Mesenchymal stem cell (in vitro differentiated cells and primary cell): Measurements from ENCODE around the gene THADA.

Experiments
- DNase-seq: peaks from one replicate; pipeline ENCODE4 v3.0.0-alpha.2; 2013
- H2AFZ ChIP-seq: one replicate; pipeline ENCODE4 v1.6.1; 2013; ENCODE audit warnings: low read depth, mild to moderate bottlenecking, control low read depth, inconsistent platforms, low read length, moderate library complexity
- H2AK5ac ChIP-seq: 2 replicates; pipeline ENCODE4 v1.6.1; 2013; ENCODE audit warnings: low read length, moderate library complexity, mild to moderate bottlenecking, inconsistent platforms; ENCODE audit not compliant: severe bottlenecking
- H2BK120ac ChIP-seq: one replicate; pipeline ENCODE4 v1.6.1; 2013; ENCODE audit warnings: low read depth, mild to moderate bottlenecking, inconsistent platforms, low read length, moderate library complexity
- H2BK12ac ChIP-seq, 2 experiments: one replicate each; pipeline ENCODE4 v1.6.1; 2013; ENCODE audit warnings: inconsistent platforms in 2 of 2, low read length in 2 of 2, mild to moderate bottlenecking in 2 of 2, moderate library complexity in 2 of 2, control low read depth in 1 of 2
- H2BK15ac ChIP-seq: one replicate; pipeline ENCODE4 v1.6.1; 2013; ENCODE audit warnings: mild to moderate bottlenecking, low read depth, inconsistent platforms; ENCODE audit not compliant: poor library complexity, severe bottlenecking
- H2BK5ac ChIP-seq: 2 replicates; pipeline ENCODE4 v1.6.1; 2013; ENCODE audit warnings: low read depth, mild to moderate bottlenecking, low read length, control low read depth, inconsistent platforms; ENCODE audit not compliant: poor library complexity, severe bottlenecking
- H3K14ac ChIP-seq, 2 experiments: one replicate each; pipeline ENCODE4 v1.6.1; 2013; ENCODE audit warnings: inconsistent platforms in 2 of 2, low read length in 2 of 2, control low read depth in 1 of 2, mild to moderate bottlenecking in 1 of 2, moderate library complexity in 1 of 2
- H3K18ac ChIP-seq, 2 experiments: one replicate each; pipeline ENCODE4 v1.6.1; 2013; ENCODE audit warnings: inconsistent platforms in 2 of 2, low read length in 2 of 2, control low read depth in 1 of 2, low read depth in 1 of 2, mild to moderate bottlenecking in 1 of 2
- H3K23ac ChIP-seq, 2 experiments: one replicate each; pipeline ENCODE4 v1.6.1; 2013; ENCODE audit warnings: inconsistent platforms in 2 of 2, low read length in 2 of 2, mild to moderate bottlenecking in 2 of 2, moderate library complexity in 2 of 2, control low read depth in 1 of 2
- H3K27ac ChIP-seq: 2 replicates; pipeline ENCODE4 v1.5.1; 2013; ENCODE audit warnings: mild to moderate bottlenecking, moderate library complexity, low read length, control low read depth, inconsistent platforms; ENCODE audit not compliant: poor library complexity, severe bottlenecking
- H3K27me3 ChIP-seq, 2 experiments: 2 replicates each; pipeline versions ENCODE4 v1.6.1 to v1.7.0; 2013; ENCODE audit warnings: low read length in 2 of 2, mild to moderate bottlenecking in 2 of 2, moderate library complexity in 2 of 2, control low read depth in 1 of 2, inconsistent platforms in 1 of 2; ENCODE audit not compliant: control insufficient read depth in 1 of 2, insufficient read depth in 1 of 2
- H3K36me3 ChIP-seq, 2 experiments: 2 replicates each; pipeline versions ENCODE4 v1.6.1 to v1.7.0; 2013; ENCODE audit warnings: low read length in 2 of 2, control low read depth in 1 of 2, inconsistent platforms in 1 of 2, low read depth in 1 of 2, mild to moderate bottlenecking in 1 of 2; ENCODE audit not compliant: insufficient read depth in 2 of 2, control insufficient read depth in 1 of 2
- H3K4ac ChIP-seq, 2 experiments: one replicate each; pipeline ENCODE4 v1.6.1; 2013; ENCODE audit warnings: inconsistent platforms in 2 of 2, low read length in 2 of 2, mild to moderate bottlenecking in 2 of 2, moderate library complexity in 2 of 2, control low read depth in 1 of 2, low read depth in 1 of 2
- H3K4me1 ChIP-seq: 2 replicates; pipeline ENCODE4 v1.6.1; 2013; ENCODE audit warnings: low read depth, low read length, control low read depth; ENCODE audit not compliant: control insufficient read depth, insufficient read depth
- H3K4me2 ChIP-seq: 2 replicates; pipeline ENCODE4 v1.6.1; 2013; ENCODE audit warnings: low read length, mild to moderate bottlenecking, inconsistent platforms; ENCODE audit not compliant: poor library complexity, severe bottlenecking
- H3K4me3 ChIP-seq, 2 experiments: 2 replicates each; pipeline versions ENCODE4 v1.5.1 to v1.7.0; 2013; ENCODE audit warnings: low read length in 2 of 2, mild to moderate bottlenecking in 2 of 2, control low read depth in 1 of 2, low read depth in 1 of 2; ENCODE audit not compliant: insufficient read depth in 1 of 2
- H3K79me1 ChIP-seq: replicated peaks from 2 replicates; pipeline ENCODE4 v1.6.1; 2013; ENCODE audit warnings: mild to moderate bottlenecking, control low read depth, low read length, inconsistent platforms; ENCODE audit not compliant: poor library complexity, severe bottlenecking
- H3K9ac ChIP-seq: 2 replicates; pipeline ENCODE4 v1.7.0; 2013; ENCODE audit warnings: mild to moderate bottlenecking, low read length, moderate library complexity
- H3K9me3 ChIP-seq: 2 replicates; pipeline ENCODE4 v1.7.0; 2013; ENCODE audit warnings: mild to moderate bottlenecking, low read length; ENCODE audit not compliant: control insufficient read depth
- H4K8ac ChIP-seq: one replicate; pipeline ENCODE4 v1.6.1; 2013; ENCODE audit warnings: inconsistent platforms, mild to moderate bottlenecking, low read length, moderate library complexity
- H4K91ac ChIP-seq: one replicate; pipeline ENCODE4 v1.6.1; 2013; ENCODE audit warnings: mild to moderate bottlenecking, low read length, inconsistent platforms
- WGBS: methylation state at CpG from one replicate; pipeline ENCODE4 v1.1.7; 2013; ENCODE audit warnings: mixed read lengths; 5-methylcytosine and 5-hydroxymethylcytosine counted together

THADA gene

DNA sequence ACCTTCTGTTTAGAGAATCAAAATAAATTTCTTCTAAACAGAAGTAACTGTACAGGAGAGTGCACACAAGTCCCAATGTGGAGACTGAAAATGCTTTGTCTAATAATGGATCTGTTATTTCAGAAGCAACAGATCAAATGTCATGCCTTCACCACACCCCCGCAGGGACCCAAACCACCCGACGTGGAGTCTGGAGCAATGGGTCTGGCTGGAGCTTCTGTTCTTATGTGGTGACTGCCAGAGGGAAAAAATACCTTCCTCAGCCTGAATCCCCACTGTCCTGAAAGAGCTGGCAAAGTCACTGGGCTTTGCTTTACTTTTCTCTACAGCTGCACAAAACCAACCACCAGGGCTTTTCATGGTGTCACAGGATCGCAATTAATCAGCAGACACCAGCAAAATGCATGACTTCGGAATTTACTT, 250.4 kb downstream of the THADA start:
- H3K79me1 ChIP-seq: peaks cover 3% of the 10 kb centered on the region
- H2AFZ ChIP-seq: no peak overlapping the region
- H3K9me3 ChIP-seq: no peaks in the 10 kb centered on the region
- peak overlapping the region in 1 of 2 experiments; percentile 57 for H3K18ac ChIP-seq
- no peak overlapping the region for H4K8ac ChIP-seq
- H2BK12ac ChIP-seq: peak overlapping the region in 1 of 2 experiments; percentile 76
- no peak overlapping the region for H2BK15ac ChIP-seq
- peak overlapping the region; percentile 61 for H4K91ac ChIP-seq
- no peak overlapping the region for H2BK5ac ChIP-seq
- H2AK5ac ChIP-seq: peak overlapping the region; percentile 32
- H3K4me1 ChIP-seq: peaks cover 21% of the 10 kb centered on the region
- H3K36me3 ChIP-seq: no peaks in the 10 kb centered on the region
- WGBS: 70% methylated on average over 5 of the region's 5 CpGs
- peak overlapping the region; percentile 74 for H3K9ac ChIP-seq
- no peak for DNase-seq
- H3K23ac ChIP-seq: no peak overlapping the region
- peak overlapping the region in 1 of 2 experiments; percentile 29 for H3K14ac ChIP-seq
- H3K4ac ChIP-seq: peak overlapping the region in 1 of 2 experiments; percentile 88
- H3K27me3 ChIP-seq: no peaks in the 10 kb centered on the region
- H2BK120ac ChIP-seq: no peak overlapping the region
- no peak overlapping the region for H3K27ac ChIP-seq
- H3K4me3 ChIP-seq: no peak overlapping the region
- no peak overlapping the region for H3K4me2 ChIP-seq

GRCh38 chr2:43344868-43345373, 250.9 kb downstream of the THADA start:
- no peak overlapping the region for H2BK120ac ChIP-seq
- no peak overlapping the region for H3K4me3 ChIP-seq
- no peak overlapping the region for H2BK12ac ChIP-seq
- no peaks in the 10 kb centered on the region for H3K9me3 ChIP-seq
- no peak overlapping the region for H2AFZ ChIP-seq
- no peak overlapping the region for H4K8ac ChIP-seq
- H3K4me2 ChIP-seq: no peak overlapping the region
- H3K4ac ChIP-seq: no peak overlapping the region
- peaks cover 19% of the 10 kb centered on the region for H3K4me1 ChIP-seq
- peak; percentile 28 for DNase-seq
- no peaks in the 10 kb centered on the region for H3K36me3 ChIP-seq
- no peak overlapping the region for H2BK15ac ChIP-seq
- H3K18ac ChIP-seq: no peak overlapping the region
- no peaks in the 10 kb centered on the region for H3K27me3 ChIP-seq
- H3K79me1 ChIP-seq: peaks cover 3% of the 10 kb centered on the region
- 59% methylated on average over 3 of the region's 5 CpGs for WGBS
- H2AK5ac ChIP-seq: peak overlapping the region; percentile 87
- no peak overlapping the region for H3K23ac ChIP-seq
- H3K14ac ChIP-seq: no peak overlapping the region
- H3K9ac ChIP-seq: peak overlapping the region; percentile 74
- no peak overlapping the region for H2BK5ac ChIP-seq
- H4K91ac ChIP-seq: no peak overlapping the region
- H3K27ac ChIP-seq: no peak overlapping the region

GRCh38 chr2:43343573-43344304, 252.1 kb downstream of the THADA start:
- peak; percentile 76 for DNase-seq
- Histone ChIP-seq H3K4me3 (peak overlapping the region in 1 of 2 experiments; percentile 1), H3K4ac (peak overlapping the region; percentile 6 to 79), H3K14ac (no peak overlapping the region), H2AFZ (no peak overlapping the region), H3K27ac (no peak overlapping the region), H3K4me2 (no peak overlapping the region), H3K27me3 (no peaks in the 10 kb centered on the region), H2BK5ac (no peak overlapping the region), H4K91ac (no peak overlapping the region), H2BK120ac (no peak overlapping the region), H2AK5ac (peak overlapping the region; percentile 46), H3K79me1 (peaks cover 3% of the 10 kb centered on the region), H2BK15ac (no peak overlapping the region), H3K4me1 (peaks cover 17% of the 10 kb centered on the region), H3K9me3 (no peaks in the 10 kb centered on the region), H3K9ac (peak overlapping the region; percentile 74), H4K8ac (peak overlapping the region; percentile 50), H2BK12ac (peak overlapping the region; percentile 80 to 92), H3K36me3 (no peaks in the 10 kb centered on the region), H3K18ac (peak overlapping the region in 1 of 2 experiments; percentile 85), H3K23ac (no peak overlapping the region)
- WGBS: 86% methylated on average over 2 of the region's 5 CpGs

GRCh38 chr2:43341959-43342757, 253.7 kb downstream of the THADA start:
- no peak for DNase-seq
- no peak overlapping the region for H3K23ac ChIP-seq
- H3K4ac ChIP-seq: peak overlapping the region; percentile 2 to 63
- no peak overlapping the region for H3K9ac ChIP-seq
- H4K91ac ChIP-seq: peak overlapping the region; percentile 78
- H3K4me1 ChIP-seq: peaks cover 15% of the 10 kb centered on the region
- H3K36me3 ChIP-seq: no peaks in the 10 kb centered on the region
- no peaks in the 10 kb centered on the region for H3K27me3 ChIP-seq
- H2AFZ ChIP-seq: no peak overlapping the region
- H3K4me3 ChIP-seq: no peak overlapping the region
- no peaks in the 10 kb centered on the region for H3K9me3 ChIP-seq
- H3K27ac ChIP-seq: no peak overlapping the region
- peak overlapping the region in 1 of 2 experiments; percentile 73 for H3K18ac ChIP-seq
- peak overlapping the region; percentile 6 to 17 for H2BK12ac ChIP-seq
- no peak overlapping the region for H3K14ac ChIP-seq
- 95% methylated on average over 12 of the region's 13 CpGs for WGBS
- H3K4me2 ChIP-seq: no peak overlapping the region
- H2BK15ac ChIP-seq: no peak overlapping the region
- no peak overlapping the region for H2BK120ac ChIP-seq
- H4K8ac ChIP-seq: no peak overlapping the region
- H3K79me1 ChIP-seq: peaks cover 3% of the 10 kb centered on the region
- no peak overlapping the region for H2BK5ac ChIP-seq
- H2AK5ac ChIP-seq: peak overlapping the region; percentile 93
